ENCODE measurements around the gene NAV2.
"Not testable (repeated sequence)": the region's sequence is repeated elsewhere in the genome, so short reads cannot be mapped to it uniquely, and the experiment has no call there.

The NAV2 gene

DNA sequence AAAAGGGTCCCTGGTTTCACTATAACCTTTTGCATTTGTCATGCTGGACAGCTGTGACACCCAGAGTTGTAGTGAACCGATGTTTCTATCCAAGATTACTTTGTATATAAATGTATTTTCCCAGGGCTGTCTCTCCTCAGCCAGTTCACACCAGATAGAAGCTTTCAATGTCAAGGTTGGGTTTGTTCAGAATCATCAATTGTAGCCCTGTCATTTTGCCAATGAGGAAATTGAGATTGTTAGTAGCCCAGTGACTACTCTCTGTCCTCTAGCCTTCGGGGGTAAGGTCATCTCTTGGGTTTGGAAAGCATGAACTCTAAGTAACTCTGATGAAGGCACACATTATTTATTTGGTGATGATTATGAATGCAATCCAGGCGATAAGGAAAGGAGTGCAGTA, 282.0 kb downstream of the NAV2 start:
- no peak for DNase-seq (ENCODE audit: low read depth, low spot score)

DNA sequence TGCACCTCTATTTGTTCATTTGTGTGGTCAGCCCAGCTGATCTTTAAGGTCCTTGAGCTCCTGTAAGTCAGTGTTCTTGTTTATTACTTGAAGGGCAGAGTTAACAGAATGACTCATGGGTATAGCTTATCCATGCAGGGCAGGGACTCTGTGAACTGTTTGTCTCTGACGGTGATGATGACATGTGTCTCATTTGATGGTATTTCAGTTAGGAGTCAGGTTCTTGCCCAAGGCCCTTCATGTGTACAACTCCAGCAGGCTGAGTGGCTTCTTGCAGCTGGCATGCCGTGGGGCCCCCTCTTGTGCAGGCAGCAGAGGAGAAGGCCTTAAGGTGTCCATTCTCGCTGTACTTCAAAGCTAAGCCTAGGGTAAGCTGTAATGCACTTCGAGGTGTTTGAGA, 282.5 kb downstream of the NAV2 start:
- no peak for DNase-seq (ENCODE audit: low read depth, low spot score)

DNA sequence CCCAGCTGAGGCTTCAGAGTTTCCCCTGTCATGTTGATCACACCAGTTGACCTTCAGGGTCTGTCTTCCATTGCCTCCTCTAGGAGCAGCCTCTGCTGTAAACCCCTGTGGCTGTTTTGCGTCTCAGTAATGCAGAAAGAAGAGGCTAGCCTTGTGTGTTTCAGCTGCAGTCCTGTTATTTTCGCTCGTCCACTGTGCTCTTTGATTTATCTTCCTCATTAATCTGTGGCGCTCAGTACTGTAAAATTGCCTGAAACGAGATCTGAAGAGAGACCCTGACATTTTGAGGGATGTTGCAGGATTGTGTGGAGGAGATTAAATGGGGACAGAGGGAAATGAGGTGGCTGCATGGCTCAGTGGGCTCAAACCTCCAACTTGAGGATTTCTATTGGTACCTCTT, 283.9 kb downstream of the NAV2 start:
- DNase-seq (ENCODE audit: low read depth, low spot score): no peak

DNA sequence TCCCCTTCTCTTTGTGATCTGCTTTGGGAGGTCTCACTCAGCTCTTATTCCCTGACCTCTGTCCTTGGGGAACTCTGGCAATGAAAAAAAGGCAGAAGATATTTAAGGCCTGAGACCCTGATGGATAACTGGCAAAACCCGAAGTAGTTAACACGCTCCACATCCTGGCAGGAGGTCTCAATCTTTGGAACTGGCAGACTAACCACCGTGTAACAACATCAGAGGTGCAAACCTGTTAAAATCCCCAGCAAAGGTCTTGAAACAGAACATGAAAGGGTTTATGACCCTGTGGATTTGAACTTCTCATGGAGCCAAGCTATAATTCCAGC, 287.3 kb downstream of the NAV2 start:
- no peak for DNase-seq (ENCODE audit: low read depth, low spot score)

DNA sequence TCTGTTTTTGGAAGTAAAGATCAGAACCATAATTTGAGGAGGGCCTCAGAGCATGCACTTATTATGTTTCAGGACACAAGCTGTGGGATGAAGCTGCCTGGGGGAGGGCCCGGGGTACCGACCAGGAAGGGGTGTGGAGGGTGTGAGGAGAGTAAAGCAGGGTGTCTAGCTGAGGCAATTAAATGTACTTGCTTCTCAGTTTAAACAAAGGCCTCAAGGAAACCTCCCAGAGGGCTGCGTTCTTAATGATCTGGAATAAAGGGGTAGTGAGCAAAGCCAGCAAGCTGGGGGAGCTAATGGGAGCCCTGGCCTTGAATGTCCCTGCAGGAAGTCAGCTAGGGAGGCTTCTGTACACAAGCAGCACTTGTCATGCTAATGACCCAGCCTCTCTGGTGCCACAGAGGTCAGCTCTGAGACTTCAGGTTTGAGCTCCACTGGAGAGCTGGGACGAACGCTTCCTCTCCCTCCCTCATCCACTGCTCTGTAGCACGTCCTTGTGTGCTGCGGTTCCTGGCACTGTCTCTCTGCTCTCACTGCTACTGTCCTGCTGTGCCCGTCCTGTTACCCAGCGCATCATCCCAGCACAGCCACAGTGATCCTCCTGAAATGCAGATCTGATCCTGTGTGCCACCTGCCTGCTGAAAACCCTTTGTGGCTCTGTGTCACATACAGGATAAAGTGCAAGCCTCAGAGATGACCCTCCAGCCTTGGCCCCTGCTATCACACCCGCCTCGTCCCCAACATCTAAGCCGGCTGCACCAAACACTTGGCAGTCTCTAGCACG, 287.9 kb downstream of the NAV2 start:
- DNase-seq (ENCODE audit: low read depth, low spot score): no peak

DNA sequence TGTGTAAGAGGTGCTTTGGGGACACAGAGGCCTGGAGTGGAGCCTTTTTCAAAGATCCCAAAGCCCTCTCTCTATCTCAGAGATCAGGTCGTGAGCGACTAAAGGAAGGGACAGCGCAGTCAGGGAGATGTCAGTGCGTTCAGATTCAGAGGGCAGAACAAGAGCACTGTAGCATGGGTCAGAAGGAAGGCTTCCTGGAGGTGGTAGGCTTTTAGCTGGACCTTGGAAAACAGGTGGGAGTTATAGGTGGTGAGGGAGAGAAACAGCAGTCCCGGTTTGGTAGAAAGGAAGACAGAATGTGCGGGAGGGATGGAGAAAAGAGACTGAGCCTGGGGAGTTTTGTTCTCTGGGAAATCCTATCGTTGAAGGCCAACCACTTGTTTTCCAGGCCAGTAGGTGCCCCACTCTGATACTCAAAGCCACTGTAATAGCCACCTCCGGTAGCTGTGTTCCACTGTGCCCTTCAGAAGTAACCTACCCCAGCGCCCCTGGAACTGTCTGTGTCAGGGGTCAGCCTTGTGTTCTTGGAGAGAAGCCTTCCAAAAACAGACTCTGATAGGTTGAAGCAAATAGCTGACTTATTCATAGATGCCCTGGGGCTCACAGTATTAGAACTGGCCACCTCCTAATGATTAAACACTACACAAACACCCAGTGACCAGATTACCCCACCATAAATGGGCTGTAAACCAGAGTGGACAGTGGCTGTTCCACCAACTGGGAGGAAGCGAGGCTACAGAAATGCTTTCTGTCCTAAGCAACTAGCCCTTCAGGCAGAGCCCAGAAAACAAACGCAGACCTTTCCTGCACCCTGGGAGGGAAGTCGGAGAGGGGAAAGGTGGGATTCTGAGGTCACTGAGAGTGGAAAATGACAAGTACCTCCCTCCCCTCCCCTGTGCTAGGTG, 289.9 kb downstream of the NAV2 start:
- no peak for DNase-seq (ENCODE audit: low read depth, low spot score)

DNA sequence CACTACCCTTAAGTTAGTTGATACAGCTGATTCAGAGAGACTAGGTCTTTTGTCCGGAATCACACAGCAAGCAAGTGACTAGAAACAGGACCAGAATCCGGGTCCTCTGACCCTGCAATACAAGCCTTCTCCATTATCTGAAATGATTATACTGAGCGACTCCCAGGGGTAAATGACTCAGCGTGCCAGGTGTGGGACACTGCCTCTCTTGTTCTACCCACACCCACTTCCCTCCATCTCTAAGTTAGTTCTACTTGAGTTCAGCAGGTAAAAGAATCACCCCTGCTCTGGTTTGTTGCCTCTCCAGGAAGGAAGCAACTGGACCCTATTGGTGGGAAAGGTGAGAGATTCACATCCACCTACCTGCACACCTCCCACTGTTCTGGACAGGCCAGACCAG, 290.7 kb downstream of the NAV2 start:
- DNase-seq (ENCODE audit: low read depth, low spot score): no peak

DNA sequence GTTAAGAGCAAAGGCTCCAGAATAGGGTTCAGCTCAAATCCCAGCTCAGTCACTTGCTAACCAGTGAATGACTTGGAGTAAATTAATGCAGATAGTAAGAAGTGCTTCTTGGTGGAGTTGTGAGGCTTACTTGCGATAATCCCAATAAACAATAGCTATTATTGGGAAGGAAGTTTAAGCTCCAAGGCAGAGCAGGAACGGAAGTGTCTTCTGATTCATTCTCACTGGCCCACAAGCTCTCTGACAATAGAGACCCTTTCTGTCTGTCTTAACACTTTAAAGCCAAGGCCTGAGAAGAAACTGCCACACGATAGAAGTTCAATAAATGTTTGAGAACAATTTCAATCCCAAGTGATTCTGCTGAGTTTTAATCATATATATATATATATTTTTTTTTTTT, 292.2 kb downstream of the NAV2 start:
- DNase-seq (ENCODE audit: low read depth, low spot score): no peak

DNA sequence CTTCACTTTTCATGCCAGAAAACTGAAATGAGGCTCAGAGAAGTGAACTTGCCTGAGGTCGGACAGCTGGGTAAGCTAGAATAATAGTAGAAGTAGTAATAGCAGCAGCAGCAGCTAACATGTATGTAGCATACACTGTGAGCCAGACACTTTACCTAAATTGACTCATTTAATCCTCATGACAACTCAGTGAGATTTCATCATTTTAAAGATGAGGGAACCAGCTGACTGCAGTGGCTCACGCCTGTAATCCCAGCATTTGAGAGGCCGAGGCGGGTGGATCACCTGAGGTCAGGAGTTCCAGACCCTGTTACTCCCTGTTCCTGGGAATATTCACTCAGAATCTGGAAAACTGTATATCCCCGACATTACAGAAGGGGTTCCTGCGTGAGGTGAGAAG, 293.1 kb downstream of the NAV2 start:
- no peak for DNase-seq (ENCODE audit: low read depth, low spot score)

DNA sequence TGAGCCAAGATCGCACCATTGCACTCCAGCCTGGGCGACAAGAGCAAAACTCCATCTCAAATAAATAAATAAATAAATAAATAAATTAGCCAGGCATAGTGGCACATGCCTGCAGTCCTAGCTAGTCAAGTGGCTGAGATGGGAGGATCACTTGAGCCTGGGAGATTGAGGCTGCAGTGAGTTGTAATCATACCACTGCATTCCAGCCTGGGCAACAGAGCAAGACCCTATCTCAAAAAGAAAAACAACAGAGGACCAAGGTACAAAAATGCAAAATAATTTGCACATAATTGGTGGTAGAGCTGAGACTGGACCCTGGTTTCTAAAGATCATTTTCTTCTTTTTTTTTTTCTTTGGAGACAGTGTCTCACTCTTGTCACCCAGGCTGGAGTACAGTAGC, 294.0 kb downstream of the NAV2 start:
- not testable (repeated sequence) for DNase-seq (ENCODE audit: low read depth, low spot score)

DNA sequence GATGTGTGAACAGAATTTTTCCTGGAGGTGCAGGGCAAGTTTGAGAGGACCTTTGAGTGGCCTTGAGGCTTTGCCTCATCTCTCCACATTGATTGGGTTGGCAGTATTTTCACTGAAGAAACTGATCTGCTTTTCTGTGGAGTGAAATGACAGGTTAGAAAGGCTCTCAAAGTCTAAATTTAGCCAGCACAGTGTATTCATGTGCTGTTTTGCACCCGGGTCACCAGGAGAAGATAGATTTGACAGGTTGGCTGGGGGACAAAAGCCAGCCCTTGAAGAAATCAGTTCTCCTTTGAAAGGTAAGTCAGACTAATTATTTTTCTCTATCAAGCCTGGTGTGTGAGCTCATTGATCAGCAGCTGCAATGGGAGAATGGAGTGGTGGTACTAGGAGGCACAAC, 294.7 kb downstream of the NAV2 start:
- DNase-seq (ENCODE audit: low read depth, low spot score): no peak

DNA sequence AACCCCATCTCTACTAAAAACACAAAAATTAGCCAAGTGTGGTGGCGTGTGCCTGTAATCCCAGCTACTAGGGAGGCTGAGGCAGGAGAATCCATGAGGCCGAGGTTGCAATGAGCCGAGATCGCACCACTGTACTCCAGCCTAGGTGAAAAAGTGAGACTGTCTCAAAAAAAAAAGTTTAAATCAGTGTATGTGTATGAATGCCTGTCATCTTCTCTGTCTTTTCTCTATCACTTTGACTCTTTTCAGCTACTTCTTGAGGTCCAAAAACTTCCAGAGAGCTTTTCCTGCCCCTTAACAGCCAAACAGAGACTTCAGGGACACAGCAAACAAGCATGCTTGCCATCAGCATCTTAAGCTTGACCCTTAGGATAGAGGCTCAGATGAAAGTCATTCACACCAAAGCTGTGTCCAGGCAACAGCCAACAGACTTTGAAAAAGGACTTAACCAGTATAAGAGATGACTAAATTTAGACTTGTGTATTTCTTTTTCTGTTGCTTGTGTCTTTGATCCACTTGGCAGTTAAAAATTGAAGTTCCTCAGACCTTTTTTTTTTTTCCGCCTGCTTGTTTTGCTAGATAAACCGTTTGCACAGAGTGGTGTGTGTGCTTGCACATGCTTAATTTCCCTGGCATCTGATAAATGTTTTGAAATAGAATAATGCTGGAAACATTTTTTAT, 295.7 kb downstream of the NAV2 start:
- no peak for DNase-seq (ENCODE audit: low read depth, low spot score)

DNA sequence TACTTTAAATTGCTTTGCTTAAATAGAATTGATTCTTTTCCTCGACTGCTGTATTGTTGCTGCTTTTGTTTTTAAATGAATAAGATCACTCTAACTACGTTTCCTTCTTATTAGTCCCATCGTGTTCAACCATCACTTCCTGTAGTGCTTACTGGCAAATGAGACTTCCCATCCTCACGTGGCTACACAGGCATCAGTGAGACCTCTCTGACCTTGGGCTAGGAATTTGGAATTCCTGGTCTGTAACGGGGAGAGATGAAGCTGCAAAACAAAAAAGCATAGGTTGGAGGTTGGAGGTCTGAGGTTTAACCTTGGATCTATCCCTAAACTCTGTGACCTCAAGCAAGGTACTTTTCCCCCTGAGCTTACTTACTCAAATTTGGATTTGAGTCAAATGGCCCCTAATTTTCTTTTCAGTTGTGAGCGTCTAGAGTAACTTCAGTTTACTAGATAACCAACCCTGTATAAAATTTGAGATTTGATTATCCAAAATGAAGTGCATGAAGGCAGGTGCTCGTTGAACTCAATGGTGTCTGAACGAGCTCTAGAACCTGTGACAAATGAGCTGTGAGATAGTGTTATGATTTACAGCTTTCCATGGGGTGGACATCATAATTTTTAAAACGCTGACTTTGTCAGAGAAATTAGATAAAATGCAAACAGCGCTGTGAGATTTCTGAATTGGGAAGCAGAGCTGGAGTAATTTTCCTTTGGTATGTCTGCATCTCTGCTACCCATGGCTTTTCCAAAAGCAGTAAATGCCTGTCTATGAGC, 296.4 kb downstream of the NAV2 start:
- DNase-seq (ENCODE audit: low read depth, low spot score): no peak

DNA sequence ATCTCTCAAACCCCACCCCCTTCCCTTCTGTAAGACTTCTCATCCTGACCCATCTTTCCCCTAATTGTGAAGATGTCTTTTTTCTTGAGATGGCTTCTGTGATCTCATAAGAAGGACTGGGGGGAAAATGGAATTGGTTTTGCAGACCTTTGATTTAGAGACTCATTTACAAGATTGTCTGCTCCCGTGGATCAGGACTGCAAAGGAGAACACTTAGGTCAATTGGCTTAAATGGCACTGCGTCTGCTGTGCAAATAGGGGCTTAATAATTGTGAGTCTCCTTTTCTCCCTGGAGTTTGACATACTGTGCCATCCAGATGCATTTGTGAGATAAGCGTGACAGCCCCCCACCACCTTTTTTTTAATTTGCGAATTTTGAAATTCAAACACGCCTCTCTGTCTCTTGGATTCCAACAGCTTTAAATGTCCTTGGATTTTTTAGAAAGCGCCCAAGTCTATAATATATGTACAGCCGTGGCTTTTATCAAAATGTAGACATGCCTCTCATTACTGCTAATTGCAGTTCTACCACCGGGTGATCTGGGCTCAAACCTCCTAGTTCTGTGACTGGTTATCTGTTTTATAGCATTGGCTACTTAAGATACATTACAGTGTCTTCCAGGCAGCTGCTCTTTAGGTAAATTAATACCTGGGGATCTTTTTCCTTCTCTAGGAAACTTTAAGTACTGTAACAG, 297.7 kb downstream of the NAV2 start:
- DNase-seq (ENCODE audit: low read depth, low spot score): no peak

DNA sequence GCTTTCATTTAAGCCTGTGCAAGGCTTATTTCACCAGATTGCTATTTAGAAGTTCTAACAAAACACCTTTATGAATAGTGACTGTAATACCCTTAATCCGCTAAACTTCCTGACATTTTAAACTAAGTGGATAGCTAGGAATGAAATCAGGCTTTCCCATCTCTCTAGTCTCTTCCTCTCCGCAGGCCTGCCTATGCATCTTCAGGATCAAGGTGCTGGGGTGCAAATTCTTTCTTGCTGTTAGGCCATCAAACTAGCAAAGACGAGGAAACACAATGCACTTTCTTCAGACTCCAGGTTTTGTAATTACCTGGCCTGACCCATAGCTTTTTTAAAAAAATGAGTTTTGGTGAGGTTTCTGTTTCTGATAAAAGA, 298.2 kb downstream of the NAV2 start:
- no peak for DNase-seq (ENCODE audit: low read depth, low spot score)

DNA sequence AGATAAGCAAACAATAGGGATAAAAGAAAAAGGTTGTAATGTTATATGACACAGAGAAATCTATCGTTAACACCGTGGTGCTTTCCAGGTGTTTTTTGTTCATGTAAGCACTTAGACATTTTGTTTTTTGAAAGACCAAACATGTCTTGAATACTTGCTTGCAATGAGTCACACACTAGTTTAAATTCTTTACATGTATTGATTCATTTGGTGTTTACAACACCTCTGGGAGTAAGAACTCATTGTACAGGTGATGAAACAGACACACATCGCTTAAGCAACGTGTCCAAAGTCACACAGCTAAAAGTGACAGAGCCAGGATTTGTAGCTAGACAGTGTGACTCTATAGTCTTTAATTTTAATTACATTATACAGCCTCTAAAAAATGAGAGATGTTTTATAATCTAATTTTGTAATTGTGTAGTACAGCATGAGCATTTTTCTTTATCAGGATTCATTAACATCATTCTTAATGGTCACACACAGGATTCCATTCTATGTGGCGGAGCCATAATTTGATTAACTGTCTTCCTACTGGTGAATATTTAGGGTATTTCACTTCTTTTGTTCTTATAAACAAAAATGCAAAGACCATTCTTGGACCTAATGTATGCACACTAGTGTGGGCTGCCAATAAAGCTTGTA, 298.8 kb downstream of the NAV2 start:
- DNase-seq (ENCODE audit: low read depth, low spot score): no peak

DNA sequence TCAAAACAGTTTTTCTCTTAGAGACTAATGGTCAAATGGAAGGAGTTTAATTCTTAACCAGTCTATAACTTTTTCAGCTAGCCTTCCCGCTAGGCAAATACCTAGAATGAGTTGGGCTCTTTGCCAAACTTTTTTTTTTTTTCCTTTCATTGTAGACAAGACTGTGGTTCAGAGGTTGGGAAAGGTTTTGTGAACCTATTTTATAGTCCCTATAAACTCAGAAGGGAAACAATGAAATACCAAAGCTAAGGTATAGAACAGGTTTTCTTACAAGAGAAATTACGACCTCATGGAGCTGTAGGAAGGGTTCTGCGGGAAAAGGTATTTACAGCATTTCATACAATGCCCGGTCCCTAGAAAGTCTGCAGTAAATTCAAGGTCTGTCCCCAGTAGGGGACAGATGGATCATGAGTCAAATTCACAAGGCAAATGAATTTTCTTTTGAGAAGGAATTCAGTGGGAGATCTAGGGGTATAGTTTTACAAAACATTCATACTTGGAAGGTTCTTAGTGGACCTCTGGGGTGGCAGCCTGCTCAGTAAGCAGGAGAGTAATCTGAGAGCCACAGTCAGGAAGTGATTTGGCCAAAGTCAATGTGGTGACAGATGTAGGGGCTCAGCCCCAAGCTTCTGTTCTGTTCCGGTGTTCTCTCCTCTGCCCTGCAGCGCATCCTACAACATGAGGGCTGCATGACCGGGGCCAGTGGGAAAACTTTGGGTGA, 300.9 kb downstream of the NAV2 start:
- no peak for DNase-seq (ENCODE audit: low read depth, low spot score)

DNA sequence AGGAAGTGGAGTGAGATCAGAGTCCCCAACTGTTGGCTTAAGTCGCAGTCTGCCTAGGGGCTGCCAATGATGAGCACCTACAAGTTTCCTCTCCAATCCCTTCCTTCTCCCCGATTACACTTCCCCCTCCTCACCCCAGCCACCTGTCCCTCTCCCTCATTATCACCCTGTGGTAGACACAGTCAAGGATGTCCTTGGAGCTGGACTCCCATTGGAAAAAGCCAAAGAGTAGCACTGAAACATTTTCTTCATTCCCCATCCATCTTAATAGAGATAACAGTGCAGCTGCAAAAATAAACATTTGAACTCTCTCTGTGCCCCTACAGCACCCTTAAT, 301.4 kb downstream of the NAV2 start:
- DNase-seq (ENCODE audit: low read depth, low spot score): no peak

DNA sequence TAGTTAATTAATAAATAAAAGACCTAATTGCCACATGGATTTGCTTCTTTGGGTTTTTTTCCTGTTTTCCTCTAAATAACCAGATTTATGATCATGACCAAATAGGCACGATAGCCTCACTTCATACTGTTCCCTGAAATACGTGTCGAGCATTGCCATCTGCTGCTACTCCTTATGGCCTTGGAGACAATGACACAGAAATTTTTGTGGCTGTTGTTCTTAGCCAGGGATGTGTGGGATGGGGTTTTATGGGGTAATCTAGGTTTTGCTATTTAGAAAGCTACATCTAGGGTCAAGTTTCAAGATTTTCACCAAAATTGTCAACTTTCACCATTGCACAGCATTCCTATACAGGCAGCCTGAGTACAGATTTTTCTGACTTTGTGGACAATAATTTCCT, 302.5 kb downstream of the NAV2 start:
- DNase-seq (ENCODE audit: low read depth, low spot score): no peak

Measured in smooth muscle cell of the brain vasculature (primary cell).